ENCODE results near the gene DPP10.

- no peak for TF ChIP-seq EZH2 (IDR thresholded peaks at IDR 0.05; ENCODE audit: borderline replicate concordance, low read length)
- TF ChIP-seq CTCF (IDR thresholded peaks at IDR 0.05; ENCODE audit: low read length), result no peak
Observed at GRCh38 chr2:115075800-115076199, 633.4 kb downstream of the DPP10 start.

All from OCI-LY1 (cell line).